T-cell (primary cell): ENCODE measurements around the gene VKORC1. TPM values are rescaled to one million over a fixed set of nuclear protein-coding genes. Genes with fewer than 3 reads are reported as not detected.

Experiments
- ATAC-seq, 4 experiments: fragments of 200-7000 bp in 3 of 4; fragments of 150-1000 bp in 1 of 4; cut with Tn5 transposase; replicated peaks in 1 of 4; 1 replicate in 3 of 4; 2 replicates in 1 of 4; pipeline ENCODE4 v1.10.0; 2021; ENCODE audit warnings: moderate library complexity in 3 of 4, mild to moderate bottlenecking in 2 of 4, moderate number of reproducible peaks in 1 of 4
- CTCF ChIA-PET, 2 donors: fragments of 300-600 bp; sonication (Branson Sonifier 250); formaldehyde crosslinking; loops; one replicate each; lab custom pipeline; 2022; ENCODE audit warnings: antibody characterized with exemption in 2 of 2; lab: Charles Lee
- POLR2A ChIA-PET, 2 donors: fragments of 300-600 bp; sonication (Branson Sonifier 250); formaldehyde crosslinking; loops; one replicate each; lab custom pipeline; 2022; ENCODE audit warnings: antibody characterized with exemption in 2 of 2; lab: Charles Lee
- DNase-seq, 35 experiments: peaks; one replicate each; pipeline versions ENCODE4 v3.0.0 to v3.0.0-alpha.2; 2013 to 2023
- H3K27ac ChIP-seq: one replicate; pipeline ENCODE4 v1.5.1; 2013; ENCODE audit warnings: low read length
- H3K27me3 ChIP-seq, 2 experiments: replicated peaks in 1 of 2; 1 replicate in 1 of 2; 2 replicates in 1 of 2; pipeline versions ENCODE4 v1.6.1 to v1.7.0; 2013; ENCODE audit warnings: low read length in 1 of 2, mixed read lengths in 1 of 2; ENCODE audit not compliant: control insufficient read depth in 2 of 2, insufficient read depth in 2 of 2; ENCODE audit errors: extremely low read depth in 1 of 2
- H3K36me3 ChIP-seq, 2 donors: 1 replicate in 1 of 2; 2 replicates in 1 of 2; pipeline versions ENCODE4 v1.6.1 to v1.7.0; 2013; ENCODE audit warnings: low read length in 1 of 2; ENCODE audit not compliant: control insufficient read depth in 2 of 2, insufficient read depth in 1 of 2; ENCODE audit errors: extremely low read depth in 1 of 2
- H3K4me1 ChIP-seq, 2 experiments: 1 replicate in 1 of 2; 2 replicates in 1 of 2; pipeline versions ENCODE4 v1.6.1 to v1.7.0; 2013; ENCODE audit warnings: low read length in 2 of 2, mixed read lengths in 1 of 2; ENCODE audit not compliant: insufficient read depth in 2 of 2, control insufficient read depth in 1 of 2; ENCODE audit errors: extremely low read depth in 1 of 2
- H3K4me3 ChIP-seq, 2 donors: 1 replicate in 1 of 2; 2 replicates in 1 of 2; pipeline versions ENCODE4 v1.5.1 to v1.7.0; 2013; ENCODE audit warnings: mild to moderate bottlenecking in 2 of 2, low read length in 1 of 2, moderate library complexity in 1 of 2; ENCODE audit not compliant: control insufficient read depth in 1 of 2; ENCODE audit errors: extremely low read depth in 1 of 2
- H3K9me3 ChIP-seq: 2 replicates; pipeline ENCODE4 v1.7.0; 2013
- H3K27ac Mint-ChIP-seq, 2 donors: one replicate each; pipeline ENCODE4 v1.8.0; 2020 to 2021; ENCODE audit warnings: mild to moderate bottlenecking in 2 of 2, mixed read lengths in 2 of 2
- H3K27me3 Mint-ChIP-seq, 2 donors: one replicate each; pipeline ENCODE4 v1.8.0; 2021 to 2022; ENCODE audit warnings: mixed read lengths in 2 of 2
- H3K36me3 Mint-ChIP-seq: one replicate; pipeline ENCODE4 v1.8.0; 2021; ENCODE audit warnings: mixed read lengths
- H3K4me1 Mint-ChIP-seq, 3 donors: one replicate each; pipeline ENCODE4 v1.8.0; 2020 to 2022; ENCODE audit warnings: mixed read lengths in 3 of 3, mild to moderate bottlenecking in 1 of 3
- H3K4me3 Mint-ChIP-seq, 3 donors: one replicate each; pipeline ENCODE4 v1.8.0; 2020 to 2022; ENCODE audit warnings: mild to moderate bottlenecking in 3 of 3, mixed read lengths in 3 of 3, moderate library complexity in 3 of 3
- H3K9me3 Mint-ChIP-seq, 3 donors: one replicate each; pipeline ENCODE4 v1.8.0; 2020 to 2022; ENCODE audit warnings: mixed read lengths in 3 of 3
- WGBS: methylation state at CpG from one replicate; pipeline ENCODE4 v1.1.5; 2013; ENCODE audit warnings: missing lambda C conversion rate; ENCODE audit not compliant: insufficient coverage; 5-methylcytosine and 5-hydroxymethylcytosine counted together
- total RNA-seq, 35 experiments: library from RNA in 6 of 35; stranded (reverse) in 6 of 35; fragments of 120-200 nt in 1 of 35; gene quantifications; one replicate each; pipeline versions ENCODE4 v1.2.1 to v1.2.4 and lab custom pipeline; 2013 to 2026

The VKORC1 gene
- total RNA-seq, 5 donors from 2014 or later (not counting 1 experiment from before 2014, with no cell fraction given) = 31.8 to 66.4 (median 56.9) TPM

DNA sequence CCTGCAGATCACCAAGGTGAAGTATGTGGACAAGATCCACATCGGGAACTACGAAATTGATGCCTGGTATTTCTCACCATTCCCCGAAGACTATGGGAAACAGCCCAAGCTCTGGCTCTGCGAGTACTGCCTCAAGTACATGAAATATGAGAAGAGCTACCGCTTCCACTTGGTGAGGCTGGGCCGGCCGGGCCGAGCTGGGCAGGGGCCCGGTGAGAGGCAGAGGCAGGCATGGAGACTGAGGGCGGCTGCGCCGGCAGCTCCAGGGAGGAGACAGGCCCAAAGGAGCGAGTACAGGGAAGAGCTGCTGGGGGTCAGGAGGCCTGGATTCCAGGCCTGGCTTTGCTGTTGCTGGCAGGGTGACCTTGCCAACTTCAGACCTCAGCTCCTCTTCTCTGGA is 32.6 kb upstream of the VKORC1 start:
- peaks cover 0 to 3% of the 10 kb centered on the region in 2 experiments for H3K4me1 ChIP-seq
- H3K36me3 Mint-ChIP-seq = peaks cover 30% of the 10 kb centered on the region
- H3K27me3 ChIP-seq = no peaks in the 10 kb centered on the region
- ChIA-PET CTCF (interaction anchor here in 1 of 2 donors (1.4 kb wide), 1 partner anchor 15 kb away, joined by 5 read pairs; no protein-coding TSS in a partner anchor), POLR2A (interaction anchor here in 1 of 2 donors (0.6 kb wide), 1 partner anchor 57 kb away, joined by 6 read pairs; no protein-coding TSS in a partner anchor)
- WGBS = 96% methylated on average over 13 of the region's 13 CpGs
- H3K4me3 ChIP-seq = no peak overlapping the region
- H3K27ac ChIP-seq = no peak overlapping the region
- no peaks in the 10 kb centered on the region for H3K27me3 Mint-ChIP-seq
- no peak overlapping the region for H3K27ac Mint-ChIP-seq
- peaks cover 2 to 9% (median 7%) of the 10 kb centered on the region in 3 donors for H3K4me1 Mint-ChIP-seq
- H3K9me3 Mint-ChIP-seq = no peaks in the 10 kb centered on the region
- H3K4me3 Mint-ChIP-seq = no peak overlapping the region
- H3K36me3 ChIP-seq = peaks cover 31 to 57% of the 10 kb centered on the region in 2 donors
- no peaks in the 10 kb centered on the region for H3K9me3 ChIP-seq
- no peak for ATAC-seq
- DNase-seq = no peak

DNA sequence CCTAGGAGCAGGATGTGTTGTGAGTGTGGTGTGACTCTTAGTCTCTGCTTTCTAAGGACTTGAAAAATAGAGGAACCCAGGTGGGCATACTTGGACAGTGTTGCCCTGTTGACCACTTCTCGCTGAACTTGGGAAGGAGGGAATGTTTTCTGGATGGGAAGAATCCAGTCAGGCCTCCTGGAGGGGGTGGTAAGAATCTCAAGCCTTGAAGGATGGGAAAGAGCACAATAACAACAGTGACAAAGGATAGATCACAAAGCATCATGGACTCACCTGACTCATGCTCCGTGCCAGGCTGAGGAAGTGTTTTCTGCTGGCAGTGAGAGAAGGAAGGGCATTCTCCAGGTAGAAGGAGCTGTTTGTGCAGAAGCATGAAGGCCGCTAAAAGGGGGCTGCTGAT is 31.2 kb upstream of the VKORC1 start:
- no peak overlapping the region for H3K4me3 ChIP-seq
- H3K36me3 ChIP-seq = peaks cover 33 to 61% of the 10 kb centered on the region in 2 donors
- Mint-ChIP-seq H3K9me3 (no peaks in the 10 kb centered on the region), H3K27me3 (no peaks in the 10 kb centered on the region), H3K27ac (no peak overlapping the region), H3K4me1 (peaks cover 2 to 9% (median 7%) of the 10 kb centered on the region in 3 donors), H3K4me3 (no peak overlapping the region), H3K36me3 (peaks cover 33% of the 10 kb centered on the region)
- no peaks in the 10 kb centered on the region for H3K9me3 ChIP-seq
- no peak for DNase-seq
- H3K27ac ChIP-seq = no peak overlapping the region
- H3K27me3 ChIP-seq = no peaks in the 10 kb centered on the region
- ChIA-PET POLR2A (no interaction called here), CTCF (no interaction called here)
- H3K4me1 ChIP-seq = peaks cover 0 to 3% of the 10 kb centered on the region in 2 experiments
- WGBS = 94% methylated on average over 3 of the region's 3 CpGs
- no peak for ATAC-seq

DNA sequence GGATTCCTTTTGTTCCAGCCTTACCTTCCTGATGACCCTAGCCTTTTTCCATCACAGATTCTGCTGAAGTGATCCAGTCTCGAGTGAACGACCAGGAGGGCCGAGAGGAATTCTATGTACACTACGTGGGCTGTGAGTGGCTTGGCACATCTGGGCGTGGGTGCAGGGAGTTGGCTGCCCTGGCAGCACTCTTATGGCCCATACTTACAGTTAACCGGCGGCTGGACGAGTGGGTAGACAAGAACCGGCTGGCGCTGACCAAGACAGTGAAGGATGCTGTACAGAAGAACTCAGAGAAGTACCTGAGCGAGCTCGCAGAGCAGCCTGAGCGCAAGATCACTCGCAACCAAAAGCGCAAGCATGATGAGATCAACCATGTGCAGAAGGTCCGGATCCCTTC is 25.5 kb upstream of the VKORC1 start:
- Histone ChIP-seq H3K27me3 (no peaks in the 10 kb centered on the region), H3K36me3 (peaks cover 23 to 49% of the 10 kb centered on the region in 2 donors)

DNA sequence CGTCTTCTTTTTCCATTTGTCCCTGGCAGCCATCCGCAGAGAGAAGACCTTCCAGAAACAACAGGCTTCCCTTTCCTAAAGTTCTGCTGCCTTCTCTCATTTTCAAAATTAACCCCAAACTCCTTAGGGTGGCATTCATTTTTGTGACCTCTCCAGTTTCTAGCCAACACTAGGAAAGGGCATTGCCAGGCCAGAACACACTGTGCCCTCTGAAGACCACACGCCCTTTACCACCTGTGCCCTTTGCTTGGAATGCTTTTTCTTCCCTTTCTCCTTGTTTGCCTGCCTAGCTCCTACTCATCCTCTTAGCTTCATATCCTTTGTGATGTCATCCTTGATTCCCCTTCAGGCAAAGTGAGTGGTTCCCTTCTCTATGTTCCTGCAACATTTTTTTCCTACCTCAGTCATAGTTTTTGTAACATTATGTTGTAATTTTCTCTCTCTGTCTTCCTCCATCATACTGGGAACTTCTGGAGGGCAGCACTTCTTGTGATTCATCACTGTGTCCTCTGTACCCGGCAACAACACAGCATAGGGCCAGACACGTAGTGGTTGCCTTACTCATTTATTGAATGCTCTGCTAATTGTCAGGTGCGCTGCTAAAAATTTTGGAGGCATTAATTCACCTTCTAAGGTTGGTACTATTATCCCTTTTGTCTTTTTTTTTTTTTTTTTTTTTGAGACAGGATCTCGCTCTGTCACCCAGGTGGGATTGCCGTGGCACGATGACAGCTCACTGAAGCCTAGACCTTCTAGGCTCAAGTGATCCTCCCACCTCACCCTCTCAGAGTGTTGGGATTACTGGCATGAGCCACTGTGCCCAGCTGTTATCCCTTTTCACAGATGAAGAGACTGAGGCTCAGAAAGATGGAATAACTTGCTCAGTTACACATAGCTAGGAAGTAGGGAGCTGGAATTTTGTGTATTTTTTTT is 23.9 kb upstream of the VKORC1 start:
- Histone ChIP-seq H3K27me3 (no peaks in the 10 kb centered on the region), H3K4me1 (peaks cover 6 to 23% of the 10 kb centered on the region in 2 experiments), H3K36me3 (peaks cover 22 to 43% of the 10 kb centered on the region in 2 donors), H3K4me3 (peak overlapping the region; percentile 55 to 61), H3K9me3 (no peaks in the 10 kb centered on the region), H3K27ac (peak overlapping the region; percentile 68)
- POLR2A ChIA-PET = interaction anchor here (0.6 to 1.6 kb wide), 9 partner anchors 11 to 755 kb away, joined by 3 to 16 read pairs (median 3); partner anchors contain the start of genes BCKDK (in 1 of the 2), FUS (in 1 of the 2), ZNF267 (in 1 of the 2) and ZNF646 (in 1 of the 2)
- H3K27me3 Mint-ChIP-seq = no peaks in the 10 kb centered on the region
- no peak for ATAC-seq
- H3K4me1 Mint-ChIP-seq = peaks cover 15 to 21% (median 21%) of the 10 kb centered on the region in 3 donors
- peaks cover 20% of the 10 kb centered on the region for H3K36me3 Mint-ChIP-seq
- H3K4me3 Mint-ChIP-seq = peak overlapping the region; percentile 81 to 89 (median 88)
- CTCF ChIA-PET = interaction anchor here in 1 of 2 donors (1.0 to 1.8 kb wide), 5 partner anchors 12 to 341 kb away, joined by 3 to 28 read pairs (median 6); partner anchors contain the start of genes ARMC5, ZNF646 and ZNF668
- WGBS = 47% methylated on average over 5 of the region's 9 CpGs
- no peak for DNase-seq
- peak overlapping the region; percentile 91 to 93 for H3K27ac Mint-ChIP-seq
- no peaks in the 10 kb centered on the region for H3K9me3 Mint-ChIP-seq

More for the DNA sequence above, 25.5 kb upstream of the VKORC1 start:
- Mint-ChIP-seq H3K4me3 (no peak overlapping the region), H3K4me1 (peaks cover 15 to 21% (median 19%) of the 10 kb centered on the region in 3 donors), H3K27ac (no peak overlapping the region), H3K9me3 (no peaks in the 10 kb centered on the region), H3K36me3 (peaks cover 23% of the 10 kb centered on the region), H3K27me3 (no peaks in the 10 kb centered on the region)
- DNase-seq (no peak), ATAC-seq (no peak)
- 97% methylated on average over 15 of the region's 16 CpGs for WGBS
- no peak overlapping the region for H3K27ac ChIP-seq
- ChIA-PET POLR2A (no interaction called here), CTCF (no interaction called here)
- H3K4me1 ChIP-seq = peaks cover 6 to 23% of the 10 kb centered on the region in 2 experiments
- no peaks in the 10 kb centered on the region for H3K9me3 ChIP-seq
- H3K4me3 ChIP-seq = no peak overlapping the region

DNA sequence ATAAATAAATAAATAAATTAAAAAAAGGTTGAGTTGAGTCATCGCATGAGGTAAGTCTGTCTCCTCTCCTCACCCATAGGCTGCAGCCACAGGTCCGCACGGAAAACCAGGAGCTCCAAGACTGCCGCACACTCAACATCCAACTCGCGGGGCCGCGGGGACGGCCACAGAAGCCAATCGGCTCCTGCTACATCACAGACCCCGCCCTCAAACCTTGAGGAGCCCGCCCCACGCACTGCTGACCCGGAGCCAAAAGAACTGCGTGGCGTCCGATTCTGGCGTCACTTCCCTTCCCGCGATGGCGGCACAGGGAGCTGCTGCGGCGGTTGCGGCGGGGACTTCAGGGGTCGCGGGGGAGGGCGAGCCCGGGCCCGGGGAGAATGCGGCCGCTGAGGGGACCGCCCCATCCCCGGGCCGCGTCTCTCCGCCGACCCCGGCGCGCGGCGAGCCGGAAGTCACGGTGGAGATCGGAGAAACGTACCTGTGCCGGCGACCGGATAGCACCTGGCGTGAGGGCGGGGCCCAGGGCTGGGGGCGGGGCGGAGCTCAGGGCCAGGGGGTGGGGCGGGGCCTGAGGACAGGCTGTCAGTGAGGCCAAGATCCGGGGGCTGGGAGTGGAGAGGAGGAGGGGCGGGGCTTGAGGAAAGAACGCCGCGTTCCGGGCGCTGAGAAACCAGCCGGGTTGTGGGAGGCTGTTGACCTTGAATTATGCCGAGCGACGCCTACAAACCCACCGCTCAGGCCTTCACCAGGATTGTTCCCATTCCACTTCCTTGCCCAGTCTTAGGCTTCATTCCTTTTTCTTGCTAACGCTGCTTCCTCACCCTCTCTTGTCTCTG is 23.0 kb upstream of the VKORC1 start, which contains the start of gene KAT8:
KAT8 (plus strand) TSS at position 281 of the 839 bp plus-strand sequence; CDS start at position 299, 18 bp downstream.
- no peaks in the 10 kb centered on the region for H3K9me3 Mint-ChIP-seq
- ChIA-PET CTCF (interaction anchor here (0.6 to 1.8 kb wide), 12 partner anchors 11 to 1075 kb away, joined by 3 to 28 read pairs (median 4); partner anchors contain the start of genes ARMC5 (in 1 of the 2), ZNF646 (in 1 of the 2) and ZNF668 (in 1 of the 2)), POLR2A (interaction anchor here (0.5 to 1.6 kb wide), 15 partner anchors 8 to 1108 kb away, joined by 3 to 16 read pairs (median 3); partner anchors contain the start of genes BCKDK (in 1 of the 2), FUS (in 1 of the 2), ZNF267 (in 1 of the 2) and ZNF646 (in 1 of the 2))
- Histone ChIP-seq H3K27me3 (no peaks in the 10 kb centered on the region), H3K4me1 (peaks cover 6 to 23% of the 10 kb centered on the region in 2 experiments), H3K4me3 (peak within 1 kb of the TSS; percentile 55 to 61), H3K36me3 (peaks cover 22 to 42% of the 10 kb centered on the region in 2 donors), H3K27ac (peak within 1 kb of the TSS; percentile 68), H3K9me3 (no peaks in the 10 kb centered on the region)
- peaks cover 15 to 21% (median 21%) of the 10 kb centered on the region in 3 donors for H3K4me1 Mint-ChIP-seq
- H3K27ac Mint-ChIP-seq = peak within 1 kb of the TSS; percentile 91 to 93
- H3K27me3 Mint-ChIP-seq = no peaks in the 10 kb centered on the region
- under 1% methylated on average over 55 of the region's 68 CpGs for WGBS
- DNase-seq (peak; percentile 93 to 98 (median 96)), ATAC-seq (peak; percentile 92 to 97 (median 95))
- H3K4me3 Mint-ChIP-seq = peak within 1 kb of the TSS; percentile 81 to 89 (median 88)
- H3K36me3 Mint-ChIP-seq = peaks cover 20% of the 10 kb centered on the region
